ENCODE data around the gene NSL1. TPM values are rescaled to one million over a fixed set of nuclear protein-coding genes. Genes with fewer than 3 reads are reported as not detected.

Gene NSL1
- total and polyA plus RNA-seq, 2 donors (not counting 1 experiment from before 2014, with no cell fraction given): 20.5 to 45.9 TPM

DNA sequence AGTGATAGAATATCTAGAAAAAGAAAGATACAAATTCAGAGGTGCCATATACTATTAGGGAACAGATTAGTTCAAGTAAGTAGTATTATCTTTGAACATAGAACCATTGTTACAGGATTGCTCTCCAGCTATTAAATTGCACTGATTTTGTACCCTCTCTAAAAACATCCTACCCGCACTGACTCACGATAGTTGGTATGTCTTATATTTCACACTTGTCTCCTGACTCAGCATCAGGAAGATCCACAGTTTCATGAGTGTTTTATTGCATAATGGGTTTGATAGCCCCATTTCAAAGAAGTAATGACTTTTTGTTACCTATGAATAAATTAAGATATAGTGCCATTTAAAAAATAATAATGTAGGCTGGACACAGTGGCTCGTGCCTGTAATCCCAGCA is 6.1 kb upstream of the NSL1 start:
- intact Hi-C loops (cut with micrococcal nuclease): no loop called here
- H3K27ac ChIP-seq (ENCODE audit: low read length in 2 of 2): no peak overlapping the region
- CTCF ChIA-PET: interaction anchor here (0.6 to 2.2 kb wide), 2 partner anchors 59 to 133 kb away, joined by 4 to 8 read pairs; no protein-coding TSS in a partner anchor
- no CpG with 5 or more reads among the region's 3 CpGs for WGBS (ENCODE audit: insufficient coverage)
- no peaks in the 10 kb centered on the region for H4K20me1 ChIP-seq (ENCODE audit: control insufficient read depth, insufficient read depth, low read length, poor library complexity, severe bottlenecking)
- peaks cover 8 to 40% of the 10 kb centered on the region in 2 experiments for H3K36me3 ChIP-seq (replicated peaks in 1 of 2; ENCODE audit: control extremely low read depth in 1 of 2, control insufficient read depth in 1 of 2, extremely low read depth in 1 of 2, insufficient read depth in 2 of 2, low read length in 1 of 2)
- H3K9ac ChIP-seq (ENCODE audit: low read length): no peak overlapping the region
- ATAC-seq (ENCODE audit: low read depth) (no peak), DNase-seq (no peak)
- H3K27ac Mint-ChIP-seq: no peak overlapping the region
- peaks cover 40% of the 10 kb centered on the region for H3K4me1 Mint-ChIP-seq
- POLR2A ChIA-PET: no interaction called here
- H3K4me3 ChIP-seq (ENCODE audit: control extremely low read depth in 1 of 5, extremely low read depth in 1 of 5, insufficient read depth in 1 of 5, low read depth in 2 of 5, low read length in 4 of 5): no peak overlapping the region
- no peak overlapping the region for H2AFZ ChIP-seq (ENCODE audit: insufficient read depth, low read depth, low read length, poor library complexity, severe bottlenecking)
- no peak overlapping the region for H3K4me3 Mint-ChIP-seq
- peaks cover 20% of the 10 kb centered on the region for H3K79me2 ChIP-seq (ENCODE audit: control insufficient read depth, insufficient read depth, low read length)
- peaks cover 3% of the 10 kb centered on the region for H3K9me3 Mint-ChIP-seq (ENCODE audit: insufficient read depth)
- H3K27me3 ChIP-seq (replicated peaks in 1 of 4; ENCODE audit: control extremely low read depth in 1 of 4, control insufficient read depth in 3 of 4, insufficient read depth in 4 of 4, low read length in 3 of 4): no peaks in the 10 kb centered on the region
- peaks cover 39 to 47% of the 10 kb centered on the region in 2 donors for H3K4me1 ChIP-seq (ENCODE audit: control insufficient read depth in 2 of 2, insufficient read depth in 2 of 2, low read length in 2 of 2)
- TF ChIP-seq CTCF (IDR thresholded peaks at IDR 0.05): no peak
- no peak for TF ChIP-seq EZH2 (IDR thresholded peaks at IDR 0.05; ENCODE audit: borderline replicate concordance, insufficient read depth, low read depth, low read length, poor library complexity, severe bottlenecking)
- H3K27me3 Mint-ChIP-seq: no peaks in the 10 kb centered on the region
- no peak overlapping the region for H3K4me2 ChIP-seq (replicated peaks; ENCODE audit: low read depth, low read length, poor library complexity, severe bottlenecking)
- H3K9me3 ChIP-seq (ENCODE audit: control extremely low read depth in 1 of 3, control insufficient read depth in 2 of 3, insufficient read depth in 1 of 3, low read length in 2 of 3): no peaks in the 10 kb centered on the region

DNA sequence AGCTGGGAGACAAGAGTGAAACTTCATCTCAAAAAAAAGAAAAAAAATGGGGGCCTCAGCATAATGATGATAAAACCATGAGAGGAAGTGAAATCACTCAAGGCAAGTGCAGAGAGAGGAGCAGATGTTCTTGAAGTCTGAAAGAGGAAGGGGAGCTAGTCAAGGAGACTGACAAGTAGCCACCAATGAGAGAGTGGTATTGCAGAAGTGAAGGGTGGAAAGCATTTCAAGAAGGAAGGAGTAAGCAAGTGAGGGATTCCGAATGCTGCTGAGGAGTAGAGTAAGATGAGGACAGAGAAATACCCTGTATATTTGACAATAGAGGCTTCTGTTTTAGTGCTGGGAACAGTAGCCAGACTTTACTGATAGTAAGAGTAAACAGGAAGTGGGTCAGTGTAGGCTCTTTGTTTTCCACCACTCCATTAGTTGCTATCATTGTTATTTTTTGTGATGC is 3.0 kb upstream of the NSL1 start:
- no peaks in the 10 kb centered on the region for H3K27me3 ChIP-seq (replicated peaks in 1 of 4; ENCODE audit: control extremely low read depth in 1 of 4, control insufficient read depth in 3 of 4, insufficient read depth in 4 of 4, low read length in 3 of 4)
- H3K36me3 ChIP-seq (replicated peaks in 1 of 2; ENCODE audit: control extremely low read depth in 1 of 2, control insufficient read depth in 1 of 2, extremely low read depth in 1 of 2, insufficient read depth in 2 of 2, low read length in 1 of 2): peaks cover 8 to 26% of the 10 kb centered on the region in 2 experiments
- H3K9me3 Mint-ChIP-seq (ENCODE audit: insufficient read depth): peaks cover 3% of the 10 kb centered on the region
- peak overlapping the region; percentile 77 for H3K4me2 ChIP-seq (replicated peaks; ENCODE audit: low read depth, low read length, poor library complexity, severe bottlenecking)
- H3K27ac Mint-ChIP-seq: peak overlapping the region; percentile 95
- H3K27ac ChIP-seq (ENCODE audit: low read length in 2 of 2): peak overlapping the region; percentile 73 to 80
- no CpG with 5 or more reads among the region's 1 CpG for WGBS (ENCODE audit: insufficient coverage)
- no peaks in the 10 kb centered on the region for H4K20me1 ChIP-seq (ENCODE audit: control insufficient read depth, insufficient read depth, low read length, poor library complexity, severe bottlenecking)
- H2AFZ ChIP-seq (ENCODE audit: insufficient read depth, low read depth, low read length, poor library complexity, severe bottlenecking): peak overlapping the region; percentile 74
- H3K9me3 ChIP-seq (ENCODE audit: control extremely low read depth in 1 of 3, control insufficient read depth in 2 of 3, insufficient read depth in 1 of 3, low read length in 2 of 3): no peaks in the 10 kb centered on the region
- CTCF ChIA-PET: interaction anchor here (1.0 to 5.8 kb wide), 4 partner anchors 13 to 160 kb away, joined by 3 to 20 read pairs (median 6); partner anchors contain the start of gene FLVCR1
- intact Hi-C loops (cut with micrococcal nuclease): loop anchor here (1.0 to 5.0 kb wide), 5 partner anchors 42 to 1537 kb away; partner anchors contain the start of genes ATF3, DTL, INTS7 and RCOR3
- H3K4me1 ChIP-seq (ENCODE audit: control insufficient read depth in 2 of 2, insufficient read depth in 2 of 2, low read length in 2 of 2): peaks cover 47 to 69% of the 10 kb centered on the region in 2 donors
- H3K4me3 Mint-ChIP-seq: peak overlapping the region; percentile 78
- ATAC-seq (ENCODE audit: low read depth) (peak; percentile 76), DNase-seq (peak; percentile 89)
- TF ChIP-seq EZH2 (IDR thresholded peaks at IDR 0.05; ENCODE audit: borderline replicate concordance, insufficient read depth, low read depth, low read length, poor library complexity, severe bottlenecking): no peak
- no peak for TF ChIP-seq CTCF (IDR thresholded peaks at IDR 0.05)
- peaks cover 49% of the 10 kb centered on the region for H3K79me2 ChIP-seq (ENCODE audit: control insufficient read depth, insufficient read depth, low read length)
- POLR2A ChIA-PET: interaction anchor here (0.6 to 2.8 kb wide), 3 partner anchors 49 to 236 kb away, joined by 3 to 14 read pairs (median 4); partner anchors contain the start of gene FLVCR1
- H3K27me3 Mint-ChIP-seq: no peaks in the 10 kb centered on the region
- H3K9ac ChIP-seq (ENCODE audit: low read length): peak overlapping the region; percentile 50
- peak overlapping the region; percentile 23 to 54 (median 38) for H3K4me3 ChIP-seq (ENCODE audit: control extremely low read depth in 1 of 5, extremely low read depth in 1 of 5, insufficient read depth in 1 of 5, low read depth in 2 of 5, low read length in 4 of 5)
- peaks cover 53% of the 10 kb centered on the region for H3K4me1 Mint-ChIP-seq

All from B cell (primary cell).